Mucosa of rectum (tissue), 2 donors: ENCODE data around the gene CADM3.
A peak's percentile ranks its signal among the peaks of the same experiment; 100 is the strongest.

ENCODE experiments used
- H3K27ac ChIP-seq, 2 donors: one replicate each; pipeline ENCODE4 v1.7.0; 2013; ENCODE audit warnings: inconsistent platforms in 2 of 2, low read depth in 2 of 2, low read length in 2 of 2
- H3K27me3 ChIP-seq, 2 donors: one replicate each; pipeline ENCODE4 v1.7.0; 2013; ENCODE audit warnings: low read length in 2 of 2; ENCODE audit not compliant: control insufficient read depth in 2 of 2, insufficient read depth in 2 of 2
- H3K36me3 ChIP-seq, 2 donors: one replicate each; pipeline ENCODE4 v1.7.0; 2013; ENCODE audit warnings: low read length in 2 of 2; ENCODE audit not compliant: control insufficient read depth in 2 of 2, insufficient read depth in 2 of 2
- H3K4me1 ChIP-seq, 2 donors: one replicate each; pipeline ENCODE4 v1.7.0; 2013; ENCODE audit warnings: low read length in 2 of 2, mild to moderate bottlenecking in 1 of 2; ENCODE audit not compliant: control insufficient read depth in 2 of 2, insufficient read depth in 2 of 2
- H3K4me3 ChIP-seq, 2 donors: one replicate each; pipeline ENCODE4 v1.7.0; 2013; ENCODE audit warnings: low read length in 2 of 2
- H3K9ac ChIP-seq, 2 donors: one replicate each; pipeline ENCODE4 v1.7.0; 2013; ENCODE audit warnings: low read length in 2 of 2, low read depth in 1 of 2, mild to moderate bottlenecking in 1 of 2
- H3K9me3 ChIP-seq, 2 donors: one replicate each; pipeline ENCODE4 v1.7.0; 2013; ENCODE audit warnings: low read length in 2 of 2; ENCODE audit not compliant: control insufficient read depth in 2 of 2
- donor health status: healthy.
- donor health status: Normal muscosa, but diverticular disease.

Gene CADM3

GRCh38 chr1:159187647-159188374, 16.4 kb downstream of the CADM3 start:
- Histone ChIP-seq H3K9me3 (no peaks in the 10 kb centered on the region), H3K4me3 (peak overlapping the region in 1 of 2 donors; percentile 23), H3K9ac (no peak overlapping the region), H3K27me3 (peaks cover 2 to 4% of the 10 kb centered on the region in 2 donors), H3K4me1 (no peaks in the 10 kb centered on the region), H3K27ac (no peak overlapping the region), H3K36me3 (no peaks in the 10 kb centered on the region)

- Histone ChIP-seq H3K9ac (no peak overlapping the region), H3K27me3 (peaks cover 2 to 4% of the 10 kb centered on the region in 2 donors), H3K4me1 (no peaks in the 10 kb centered on the region), H3K4me3 (peak overlapping the region in 1 of 2 donors; percentile 41), H3K27ac (no peak overlapping the region), H3K9me3 (no peaks in the 10 kb centered on the region), H3K36me3 (no peaks in the 10 kb centered on the region)
These were observed 17.0 kb downstream of the CADM3 start for GRCh38 chr1:159188375-159188788.

- H3K27me3 ChIP-seq = peaks cover 2 to 4% of the 10 kb centered on the region in 2 donors
- no peaks in the 10 kb centered on the region for H3K4me1 ChIP-seq
- H3K27ac ChIP-seq = no peak overlapping the region
- H3K36me3 ChIP-seq = no peaks in the 10 kb centered on the region
- H3K9me3 ChIP-seq = no peaks in the 10 kb centered on the region
- H3K4me3 ChIP-seq = no peak overlapping the region
- H3K9ac ChIP-seq = no peak overlapping the region
These were observed 19.0 kb downstream of the CADM3 start for GRCh38 chr1:159190441-159190840.

- Histone ChIP-seq H3K36me3 (no peaks in the 10 kb centered on the region), H3K27ac (no peak overlapping the region), H3K9ac (no peak overlapping the region), H3K27me3 (peaks cover 0 to 2% of the 10 kb centered on the region in 2 donors), H3K4me3 (no peak overlapping the region), H3K9me3 (no peaks in the 10 kb centered on the region), H3K4me1 (no peaks in the 10 kb centered on the region)
These were observed 25.1 kb downstream of the CADM3 start for GRCh38 chr1:159196543-159196942.

DNA sequence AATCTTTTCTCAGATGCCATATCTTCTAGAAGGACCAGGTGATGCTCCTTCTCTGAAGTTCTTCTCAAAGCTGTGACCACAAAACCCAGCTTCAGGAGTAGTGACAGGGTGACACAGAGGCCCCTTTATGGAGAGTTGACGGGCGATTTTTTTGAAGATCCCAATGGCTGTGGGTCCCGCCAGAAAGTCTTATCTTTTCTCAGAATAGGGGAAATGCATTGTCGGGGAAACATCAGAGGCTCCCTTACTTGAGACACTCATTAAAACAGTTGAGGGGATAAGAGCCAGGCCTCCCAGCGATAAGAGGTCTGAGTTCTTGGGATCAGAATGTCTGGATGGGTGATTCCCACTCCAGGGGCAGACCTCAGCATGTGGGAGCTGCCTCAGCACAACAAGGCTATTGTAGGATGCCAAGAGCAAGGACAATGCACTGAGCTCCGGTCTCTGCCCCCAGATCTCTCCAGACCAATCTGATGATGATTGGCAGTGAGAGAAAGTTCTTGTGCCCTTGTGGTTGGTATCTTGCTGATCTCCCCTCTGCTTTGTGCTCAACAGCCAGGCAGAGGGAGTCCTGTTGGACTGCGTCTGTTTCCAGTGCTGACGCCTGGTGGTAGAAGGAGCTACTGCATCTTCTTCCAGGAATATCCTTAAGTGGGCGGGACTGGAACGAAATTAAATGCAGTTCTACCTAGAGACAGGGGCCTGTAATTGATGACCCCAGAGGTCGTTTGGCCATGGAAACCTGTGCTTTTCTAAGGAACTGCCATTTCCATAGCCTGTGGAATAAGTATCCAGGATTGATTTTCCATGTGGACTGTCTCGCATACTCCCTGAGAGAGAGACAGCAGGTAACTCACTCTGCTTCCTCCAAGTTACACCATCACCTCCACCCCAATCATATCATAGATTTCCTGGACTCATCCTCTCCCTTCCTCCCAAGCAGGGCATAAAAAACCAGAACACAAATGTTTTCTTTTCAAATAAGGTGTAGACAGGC, 26.4 kb downstream of the CADM3 start:
- no peak overlapping the region for H3K4me3 ChIP-seq
- peaks cover 0 to 2% of the 10 kb centered on the region in 2 donors for H3K27me3 ChIP-seq
- H3K9ac ChIP-seq = no peak overlapping the region
- no peaks in the 10 kb centered on the region for H3K4me1 ChIP-seq
- H3K9me3 ChIP-seq = no peaks in the 10 kb centered on the region
- no peak overlapping the region for H3K27ac ChIP-seq
- no peaks in the 10 kb centered on the region for H3K36me3 ChIP-seq

DNA sequence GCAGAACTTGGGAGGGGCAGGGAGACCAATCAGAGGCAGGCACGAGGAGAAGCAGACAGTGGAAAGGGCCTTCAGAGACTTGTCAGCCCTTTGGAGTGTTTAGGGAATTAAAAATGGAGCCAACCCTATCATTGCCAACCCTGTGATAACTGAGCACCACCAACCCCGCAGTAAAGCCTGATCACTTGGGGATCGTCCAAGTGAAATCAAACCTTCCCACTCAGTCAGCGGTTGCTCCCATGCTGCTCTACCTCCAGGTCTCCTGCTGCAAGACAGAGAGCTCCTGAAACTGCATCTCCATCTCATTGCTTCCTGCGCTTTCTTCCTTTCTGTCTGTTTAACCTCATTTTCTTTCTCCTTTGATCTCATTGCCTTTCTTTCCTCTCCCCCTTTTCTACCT, 28.5 kb downstream of the CADM3 start:
- no peaks in the 10 kb centered on the region for H3K4me1 ChIP-seq
- H3K36me3 ChIP-seq = no peaks in the 10 kb centered on the region
- H3K27me3 ChIP-seq = peaks cover 0 to 2% of the 10 kb centered on the region in 2 donors
- no peaks in the 10 kb centered on the region for H3K9me3 ChIP-seq
- no peak overlapping the region for H3K4me3 ChIP-seq
- no peak overlapping the region for H3K9ac ChIP-seq
- no peak overlapping the region for H3K27ac ChIP-seq

DNA sequence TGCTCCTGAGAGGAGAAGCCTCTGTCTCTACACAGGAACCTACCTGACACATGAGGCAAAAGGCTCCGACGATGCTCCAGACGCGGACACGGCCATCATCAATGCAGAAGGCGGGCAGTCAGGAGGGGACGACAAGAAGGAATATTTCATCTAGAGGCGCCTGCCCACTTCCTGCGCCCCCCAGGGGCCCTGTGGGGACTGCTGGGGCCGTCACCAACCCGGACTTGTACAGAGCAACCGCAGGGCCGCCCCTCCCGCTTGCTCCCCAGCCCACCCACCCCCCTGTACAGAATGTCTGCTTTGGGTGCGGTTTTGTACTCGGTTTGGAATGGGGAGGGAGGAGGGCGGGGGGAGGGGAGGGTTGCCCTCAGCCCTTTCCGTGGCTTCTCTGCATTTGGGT, 29.4 kb downstream of the CADM3 start:
- Histone ChIP-seq H3K4me3 (no peak overlapping the region), H3K27ac (no peak overlapping the region), H3K9me3 (no peaks in the 10 kb centered on the region), H3K9ac (no peak overlapping the region), H3K36me3 (no peaks in the 10 kb centered on the region), H3K4me1 (no peaks in the 10 kb centered on the region), H3K27me3 (peaks cover 2% of the 10 kb centered on the region in 2 donors)

- H3K9ac ChIP-seq = no peak overlapping the region
- H3K27me3 ChIP-seq = peaks cover 4% of the 10 kb centered on the region in 2 donors
- H3K4me3 ChIP-seq = no peak overlapping the region
- H3K36me3 ChIP-seq = no peaks in the 10 kb centered on the region
- no peaks in the 10 kb centered on the region for H3K4me1 ChIP-seq
- H3K27ac ChIP-seq = no peak overlapping the region
- H3K9me3 ChIP-seq = no peaks in the 10 kb centered on the region
These were observed 30.2 kb downstream of the CADM3 start for GRCh38 chr1:159201642-159202041.

- peaks cover 4% of the 10 kb centered on the region in 2 donors for H3K27me3 ChIP-seq
- H3K9ac ChIP-seq = no peak overlapping the region
- no peak overlapping the region for H3K27ac ChIP-seq
- no peaks in the 10 kb centered on the region for H3K4me1 ChIP-seq
- no peaks in the 10 kb centered on the region for H3K36me3 ChIP-seq
- no peak overlapping the region for H3K4me3 ChIP-seq
- no peaks in the 10 kb centered on the region for H3K9me3 ChIP-seq
These were observed 32.2 kb downstream of the CADM3 start for GRCh38 chr1:159203610-159204009.
